ENCODE results near the gene COL1A1.

Gene COL1A1

GRCh38 chr17:50153650-50154575, 47.5 kb downstream of the COL1A1 start:
- peak in 3 of 4 experiments; percentile 41 to 60 (median 51) for DNase-seq

- no peak for DNase-seq
These were observed 48.7 kb downstream of the COL1A1 start for GRCh38 chr17:50152736-50153135.

- peak; percentile 76 to 89 (median 84) for DNase-seq
These were observed 49.4 kb downstream of the COL1A1 start for GRCh38 chr17:50151937-50152547.

- peak; percentile 93 to 97 (median 95) for DNase-seq
These were observed 50.1 kb downstream of the COL1A1 start for GRCh38 chr17:50151041-50151936.

GRCh38 chr17:50150354-50151040, 50.9 kb downstream of the COL1A1 start, which contains the start of gene PPP1R9B:
PPP1R9B (minus strand) TSS chr17:50150677; CDS start chr17:50150513, 164 bp downstream.
- no peak for DNase-seq

GRCh38 chr17:50149417-50150353, 51.7 kb downstream of the COL1A1 start:
- peak; percentile 65 to 84 (median 74) for DNase-seq

- peak in 1 of 4 experiments; percentile 80 for DNase-seq
These were observed 52.4 kb downstream of the COL1A1 start for GRCh38 chr17:50149091-50149416.

- DNase-seq, result peak; percentile 86 to 94 (median 92)
These were observed 53.0 kb downstream of the COL1A1 start for GRCh38 chr17:50148226-50149090.

GRCh38 chr17:50147841-50148225, 53.6 kb downstream of the COL1A1 start:
- peak in 2 of 4 experiments; percentile 51 to 52 for DNase-seq

- peak in 2 of 4 experiments; percentile 30 to 53 for DNase-seq
These were observed 54.3 kb downstream of the COL1A1 start for GRCh38 chr17:50146927-50147665.

GRCh38 chr17:50146230-50146926, 55.1 kb downstream of the COL1A1 start:
- peak in 1 of 4 experiments; percentile 42 for DNase-seq

GRCh38 chr17:50145532-50146229, 55.8 kb downstream of the COL1A1 start:
- DNase-seq, result no peak

- no peak for DNase-seq
These were observed 56.4 kb downstream of the COL1A1 start for GRCh38 chr17:50144845-50145531.

GRCh38 chr17:50144355-50144754, 57.1 kb downstream of the COL1A1 start:
- DNase-seq, result no peak

- DNase-seq, result no peak
These were observed 57.8 kb downstream of the COL1A1 start for GRCh38 chr17:50143461-50144176.

- no peak for DNase-seq
These were observed 59.7 kb downstream of the COL1A1 start for GRCh38 chr17:50141745-50142110.

Measured in suppressor macrophage (primary cell).